ENCODE measurements around the gene TSEN15.
"Not testable (repeated sequence)": the region's sequence is repeated elsewhere in the genome, so short reads cannot be mapped to it uniquely, and the experiment has no call there.

The TSEN15 gene

DNA sequence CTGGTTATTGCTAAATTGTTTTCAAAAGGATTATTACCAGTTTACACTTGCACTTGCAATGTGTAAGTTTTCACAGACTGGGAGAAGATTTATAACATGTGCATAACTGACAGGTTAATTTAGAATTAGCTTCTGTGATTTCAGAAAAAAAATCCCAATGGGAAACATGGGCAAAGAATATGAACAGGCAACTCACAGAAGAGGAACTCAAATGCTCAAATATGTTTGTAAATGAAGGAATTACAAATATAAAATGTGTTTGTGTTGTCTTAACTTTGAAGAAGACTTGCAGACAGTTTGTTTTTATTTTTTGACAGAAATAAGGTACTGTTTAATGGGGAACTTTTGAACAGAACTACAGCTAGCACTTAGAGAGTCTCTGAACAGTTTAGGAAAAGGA, 8.4 kb downstream of the TSEN15 start:
- DNase-seq: no peak

DNA sequence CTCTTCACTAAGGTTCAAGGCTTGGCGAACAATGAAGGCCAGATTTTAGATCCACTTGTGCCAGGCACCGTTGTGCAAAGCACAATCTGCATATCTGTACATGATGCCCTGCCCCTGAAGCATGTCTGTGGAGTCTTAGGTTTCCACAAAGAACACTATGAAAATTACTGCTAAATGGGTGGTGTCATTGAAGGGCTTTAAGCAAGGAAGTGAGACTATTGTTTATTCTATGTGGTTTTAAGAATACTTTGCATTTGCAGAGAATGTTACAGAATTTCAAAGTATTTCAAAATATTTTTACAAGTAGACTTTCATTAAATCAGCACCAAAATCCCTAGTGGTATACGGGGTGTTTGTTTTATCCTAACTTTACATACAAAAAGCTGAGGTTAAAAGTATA, 8.8 kb downstream of the TSEN15 start:
- no peak for DNase-seq

DNA sequence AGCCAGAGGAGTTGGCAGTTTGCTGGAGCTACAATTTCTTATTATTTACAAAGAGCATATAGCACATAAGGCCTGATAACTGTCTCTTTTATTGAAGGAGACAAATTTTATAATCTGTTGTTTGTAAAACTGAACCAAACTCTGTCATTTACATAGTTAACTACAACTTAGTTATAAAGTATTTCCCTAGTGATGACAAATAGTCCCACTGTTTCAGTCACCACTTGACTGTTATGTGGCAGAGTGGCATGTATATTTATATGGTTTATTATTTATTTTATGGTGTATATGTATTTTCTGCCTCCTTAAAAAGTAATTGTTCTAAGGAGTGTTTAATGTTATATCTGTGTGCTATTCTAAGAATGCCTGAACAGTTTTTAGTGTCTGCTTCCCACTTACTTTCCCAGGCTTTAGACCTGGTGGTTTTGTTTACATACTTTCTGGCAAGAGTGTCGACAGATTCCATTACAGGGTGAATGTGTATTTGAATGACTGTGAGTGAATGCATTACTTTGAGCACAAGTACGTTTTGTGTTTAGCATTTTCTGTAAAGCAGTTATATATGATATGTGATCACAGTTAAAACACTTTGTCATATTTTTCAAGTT, 10.0 kb downstream of the TSEN15 start:
- DNase-seq: no peak

DNA sequence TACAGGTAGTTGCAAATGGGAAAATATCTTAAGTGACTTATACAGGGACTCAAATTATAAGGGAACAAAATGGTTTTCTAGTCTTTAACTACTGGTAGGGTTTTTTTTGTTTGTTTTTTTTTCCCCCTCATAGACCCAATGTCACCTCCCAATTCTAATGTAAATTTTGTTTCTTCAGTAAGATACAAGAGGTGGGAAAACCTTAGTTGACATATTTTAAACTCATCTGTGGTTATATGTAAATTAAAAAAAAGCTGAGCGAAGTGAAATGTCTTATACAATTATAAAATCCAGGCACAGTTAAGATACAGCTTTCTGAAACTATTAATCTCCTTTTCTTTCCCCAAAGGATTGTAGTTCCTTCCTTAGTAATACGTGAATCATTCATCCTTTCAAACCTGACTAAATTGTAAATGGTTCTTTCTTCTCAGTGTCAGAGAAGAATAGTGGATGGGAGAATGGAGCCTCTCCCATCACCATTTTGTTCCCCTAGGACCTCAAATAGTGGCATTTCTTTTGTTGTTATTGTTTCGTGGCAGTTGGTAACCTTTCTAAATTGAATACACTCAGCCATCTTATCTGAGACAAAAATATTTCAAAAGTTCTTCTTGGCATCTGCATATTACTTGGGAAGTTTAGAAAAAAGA, 11.2 kb downstream of the TSEN15 start:
- DNase-seq: no peak

DNA sequence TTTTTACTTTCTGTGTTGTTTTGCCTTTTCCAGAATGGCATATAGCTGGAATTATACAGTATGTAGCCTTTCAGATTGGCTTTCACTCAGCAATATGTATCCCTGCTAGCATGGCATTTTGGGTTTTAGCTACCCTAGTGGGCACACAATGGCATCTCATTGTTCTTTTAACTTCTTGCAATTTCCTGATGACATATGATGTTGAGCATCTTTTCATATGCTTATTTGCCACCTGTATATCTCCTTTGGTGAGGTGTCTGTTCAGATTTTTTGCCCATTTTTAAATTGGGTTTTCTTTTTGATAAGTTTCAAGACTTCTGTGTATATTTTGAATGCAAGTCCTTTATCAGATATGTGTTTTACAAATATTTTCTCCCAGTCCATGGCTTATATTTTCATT, 14.0 kb downstream of the TSEN15 start:
- no peak for DNase-seq

DNA sequence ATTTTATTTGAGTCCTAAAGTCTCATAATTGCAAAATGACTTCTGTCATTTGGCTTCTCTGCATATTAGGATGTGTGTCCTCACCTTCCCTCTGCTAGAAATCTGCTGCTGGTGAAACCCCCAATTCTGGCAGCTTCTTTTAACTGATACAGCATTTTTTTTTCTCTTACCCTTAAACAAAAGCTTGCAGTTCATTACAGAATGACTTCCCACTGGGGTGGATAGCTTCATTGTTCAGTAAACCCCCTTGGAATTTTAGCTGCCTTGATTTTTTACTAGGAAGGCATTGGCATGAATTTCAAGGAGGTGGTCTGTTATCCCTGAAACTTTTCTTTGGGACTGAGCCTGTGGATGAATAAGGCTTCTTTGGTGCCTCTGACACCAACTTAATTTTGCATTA, 16.8 kb downstream of the TSEN15 start:
- no peak for DNase-seq

DNA sequence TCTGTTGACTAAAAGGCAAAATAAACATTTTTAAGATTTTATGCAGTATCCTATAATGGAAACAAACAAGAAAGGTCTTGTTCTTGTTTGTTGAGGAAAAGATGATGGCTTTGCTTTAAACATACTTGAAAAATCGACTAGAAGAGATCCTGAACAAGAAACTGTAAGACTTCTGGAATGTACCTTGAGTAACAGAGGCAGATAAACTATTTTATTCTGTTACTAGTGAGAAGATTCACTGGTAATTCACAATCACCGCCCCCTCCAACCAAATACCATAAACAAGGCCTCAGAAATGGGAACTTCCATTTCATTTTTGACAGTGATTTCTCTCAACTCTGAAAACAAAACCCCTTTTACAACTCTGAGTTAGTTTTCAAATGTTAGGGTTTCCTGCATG, 18.1 kb downstream of the TSEN15 start:
- DNase-seq: no peak

DNA sequence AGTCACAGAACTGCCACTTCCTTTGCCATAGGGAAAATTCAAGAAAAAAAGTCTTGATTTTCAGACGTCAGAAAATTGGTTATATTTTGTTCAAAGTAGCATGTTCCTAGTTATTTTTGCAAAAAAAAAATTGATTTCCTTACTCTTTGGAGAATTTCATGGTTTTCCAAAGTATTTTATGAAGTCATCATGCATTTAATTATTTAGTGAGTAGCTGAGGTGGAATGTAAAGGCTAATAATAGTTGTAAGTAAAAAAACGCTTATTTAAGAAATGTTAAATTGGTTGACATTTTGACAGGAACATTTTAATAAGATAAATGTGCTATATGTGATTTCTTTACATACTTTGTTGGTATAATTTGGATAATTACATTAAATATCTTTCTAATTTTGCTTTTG, 20.8 kb downstream of the TSEN15 start:
- no peak for DNase-seq

DNA sequence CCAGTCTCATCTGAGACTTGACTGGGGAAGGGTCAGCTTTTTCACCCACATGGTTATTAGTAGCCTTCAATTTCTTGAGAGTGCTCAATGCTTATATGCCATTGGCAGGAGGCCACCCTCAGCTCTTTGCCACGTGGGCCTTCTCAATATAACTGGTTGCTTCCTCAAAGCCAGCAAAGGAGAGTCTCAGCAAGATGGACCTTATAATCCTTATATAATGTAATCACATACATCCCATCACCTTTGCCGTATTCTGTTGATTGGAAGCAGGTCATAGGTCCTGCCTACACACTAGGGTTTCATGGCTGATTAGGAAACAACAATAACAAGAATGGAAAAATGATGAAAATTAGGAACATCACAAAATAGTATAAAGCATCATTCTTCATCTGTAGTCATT, 22.9 kb downstream of the TSEN15 start:
- no peak for DNase-seq

DNA sequence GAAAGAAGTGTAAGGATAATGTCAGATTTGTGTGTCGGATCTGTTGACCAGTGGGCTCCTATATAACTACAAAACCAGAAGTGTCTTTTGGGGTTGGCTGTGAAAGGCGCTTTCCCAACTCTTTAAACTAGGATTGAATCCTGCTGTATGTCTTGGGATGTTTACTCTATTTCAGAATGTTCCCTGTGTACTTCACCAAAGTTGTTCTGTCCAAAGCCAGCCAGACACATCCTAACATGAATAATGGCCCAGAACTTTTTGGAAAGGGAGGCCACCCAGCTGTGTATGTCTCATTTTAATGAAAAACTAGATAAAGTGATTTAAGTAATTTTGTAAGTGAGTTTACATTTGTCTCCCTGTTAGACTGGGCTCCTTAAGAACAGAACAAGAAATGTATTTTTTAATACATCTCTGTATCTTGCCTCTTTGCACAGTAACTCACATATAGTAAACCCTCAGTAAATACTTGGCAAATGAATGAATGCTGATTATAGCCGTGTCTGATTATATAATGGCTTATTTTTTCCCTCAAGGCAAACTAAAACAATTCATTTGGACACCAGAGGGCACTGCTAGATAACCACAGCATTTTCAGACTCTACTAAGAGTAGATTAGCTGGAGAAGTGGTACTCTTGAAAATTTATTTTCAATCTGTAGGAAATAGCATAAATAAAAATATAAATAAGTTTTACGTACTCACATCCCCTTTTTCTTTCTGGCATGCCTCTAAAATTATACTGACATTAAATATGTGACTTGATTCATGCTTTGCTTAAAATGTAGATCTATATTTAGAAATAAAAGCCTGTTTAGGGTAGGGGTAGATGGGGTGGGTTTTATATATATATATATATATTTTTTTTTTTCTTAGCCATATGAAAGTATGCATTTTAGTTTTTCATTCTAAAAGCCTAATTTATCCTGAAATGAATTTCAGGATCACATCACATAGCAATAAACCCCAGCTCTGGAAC, 23.8 kb downstream of the TSEN15 start:
- DNase-seq: peak; percentile 18 to 35

DNA sequence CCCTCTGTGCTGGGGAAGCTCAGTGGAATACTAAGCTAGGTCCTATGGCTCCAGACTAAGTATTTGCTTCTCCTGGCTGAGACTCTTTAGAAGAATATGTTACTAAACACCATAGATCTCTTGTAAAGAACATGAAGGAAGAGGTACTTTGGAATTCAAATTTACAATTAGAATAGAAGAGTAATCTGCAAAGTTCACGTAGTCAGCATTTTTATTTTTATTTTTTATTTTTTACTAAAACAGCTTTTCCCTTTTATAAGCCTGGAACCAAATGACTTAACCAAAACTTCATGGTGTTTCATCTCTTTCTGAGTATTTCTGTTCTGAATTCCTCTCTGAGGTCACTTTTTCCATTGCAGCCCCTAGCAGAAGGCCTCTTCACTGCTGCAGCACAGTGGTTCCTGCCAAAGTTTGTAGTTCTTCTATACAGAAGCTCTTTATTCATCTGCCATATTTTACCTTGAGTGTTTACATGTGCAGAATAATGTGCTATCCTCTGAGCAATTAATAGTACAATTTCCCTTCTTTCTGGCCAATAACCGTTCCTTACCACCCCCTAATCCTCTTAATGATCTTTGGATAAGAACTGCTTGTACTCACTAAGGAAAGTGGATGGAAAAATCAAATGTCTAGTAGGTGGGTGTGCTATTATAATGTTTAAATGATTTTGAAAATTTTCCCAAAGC, 27.2 kb downstream of the TSEN15 start:
- DNase-seq: no peak

DNA sequence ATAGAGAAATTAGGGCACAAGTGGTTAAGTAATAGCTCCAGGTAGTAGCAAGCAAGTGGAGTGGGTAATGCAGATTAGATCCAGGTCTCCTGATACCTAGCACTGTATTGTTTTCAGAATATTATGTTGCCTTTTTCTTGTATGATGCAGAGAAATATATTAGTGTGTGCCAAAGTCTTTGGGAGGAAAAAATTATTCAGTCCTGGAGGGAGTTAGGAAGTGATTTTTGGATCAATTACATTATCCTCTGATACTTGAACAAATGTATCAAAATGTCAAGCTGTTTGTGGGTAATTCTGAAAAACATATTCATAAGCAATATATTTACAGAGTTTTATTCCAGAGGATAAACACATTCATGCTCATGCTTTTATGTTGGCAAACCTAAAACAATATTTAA, 28.8 kb downstream of the TSEN15 start:
- DNase-seq: no peak

DNA sequence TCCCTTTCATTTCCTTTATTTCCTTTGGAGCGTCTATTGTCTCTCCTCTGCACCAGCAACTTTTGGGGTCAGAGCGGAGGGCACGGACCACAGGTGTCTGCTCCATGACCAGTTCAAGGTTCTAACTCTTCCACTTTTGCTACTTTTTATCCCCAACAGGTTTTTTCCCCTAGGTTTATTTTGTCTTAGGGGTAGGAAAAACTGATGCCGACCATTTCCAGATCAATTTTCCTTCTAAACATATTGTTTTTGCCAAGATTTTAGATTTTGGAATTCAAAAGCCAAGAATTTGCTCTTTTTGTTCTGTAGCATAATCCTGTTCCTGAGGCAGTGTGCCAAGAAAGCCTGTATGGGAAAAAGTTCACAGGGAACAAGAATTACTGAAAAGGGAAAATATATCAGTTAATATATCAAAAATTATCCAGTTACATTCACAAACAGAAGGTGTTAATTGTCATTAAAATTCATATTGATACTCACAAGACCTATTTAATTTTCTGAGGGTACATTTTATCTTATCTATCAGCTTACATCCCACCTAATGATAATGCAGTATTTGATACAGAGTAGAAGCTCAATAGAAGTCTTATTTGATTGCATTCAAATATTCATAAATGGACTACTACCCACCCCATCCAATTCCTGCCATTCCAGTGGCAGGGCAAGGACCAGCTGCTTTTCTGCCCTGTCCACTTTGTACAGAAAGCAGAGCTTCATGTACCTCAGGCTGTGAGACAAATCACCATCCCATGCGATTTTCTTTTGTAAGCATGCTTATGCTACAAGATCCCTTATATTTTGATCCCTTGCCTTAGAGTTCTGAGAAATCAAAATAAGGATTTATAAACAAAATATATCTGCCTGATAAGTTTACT, 31.2 kb downstream of the TSEN15 start:
- no peak for DNase-seq

DNA sequence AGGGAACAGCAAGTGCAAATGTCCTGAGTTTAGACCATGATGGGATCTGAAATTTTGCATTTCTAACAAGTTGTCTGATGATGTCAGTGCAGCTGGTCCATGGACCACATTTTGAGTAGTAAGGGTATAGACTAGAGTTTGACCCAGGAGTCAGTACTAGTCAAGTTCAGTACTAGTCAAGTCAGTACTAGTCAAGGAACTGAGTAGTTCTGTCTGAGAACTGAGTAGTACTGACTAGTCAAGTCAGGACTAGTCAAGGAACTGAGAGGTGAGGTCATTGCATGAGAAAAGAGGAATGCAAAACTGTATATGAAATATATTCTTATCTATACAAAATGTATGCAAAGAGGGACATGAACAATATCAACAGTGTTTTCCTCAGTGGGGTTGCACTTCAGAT, 34.1 kb downstream of the TSEN15 start:
- no peak for DNase-seq

DNA sequence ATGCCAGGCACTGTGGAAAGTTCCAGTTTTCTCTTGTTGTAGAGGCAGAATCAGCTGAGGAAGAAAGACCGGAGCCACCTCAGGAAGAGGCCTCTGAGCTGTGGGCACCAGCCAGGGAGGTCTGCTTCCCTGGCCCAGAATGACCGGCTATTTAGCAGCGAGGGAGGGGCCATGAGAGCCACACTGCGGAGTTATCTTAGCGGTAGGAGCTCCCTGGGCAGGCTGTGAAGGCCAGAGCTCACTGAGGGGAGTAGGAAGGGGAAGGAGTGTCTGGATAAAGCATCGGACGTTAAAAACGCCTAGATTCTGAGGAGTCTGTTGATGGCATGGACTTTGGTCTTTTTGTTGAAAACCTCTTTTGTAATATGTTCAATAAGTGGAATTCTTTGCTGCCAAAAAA, 36.5 kb downstream of the TSEN15 start:
- no peak for DNase-seq

DNA sequence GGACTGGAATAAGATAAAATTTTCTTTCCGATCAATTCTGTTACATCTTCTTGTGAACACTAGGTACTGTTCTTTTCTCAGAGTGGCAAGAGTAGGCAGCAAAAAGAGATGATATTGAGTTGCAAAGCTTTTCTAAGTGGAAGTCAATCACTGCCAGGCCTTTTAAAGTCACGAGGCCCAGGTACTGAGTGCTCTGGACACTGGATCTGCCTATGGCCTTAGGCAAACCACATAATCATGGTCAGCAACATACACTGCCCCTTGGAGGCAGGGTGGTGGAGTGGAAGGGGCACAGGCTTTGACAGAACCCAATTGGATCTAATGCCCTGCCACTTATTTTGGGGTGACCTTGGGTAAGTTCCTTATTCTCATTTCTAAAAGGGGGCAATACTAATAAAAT, 41.5 kb downstream of the TSEN15 start:
- no peak for DNase-seq

DNA sequence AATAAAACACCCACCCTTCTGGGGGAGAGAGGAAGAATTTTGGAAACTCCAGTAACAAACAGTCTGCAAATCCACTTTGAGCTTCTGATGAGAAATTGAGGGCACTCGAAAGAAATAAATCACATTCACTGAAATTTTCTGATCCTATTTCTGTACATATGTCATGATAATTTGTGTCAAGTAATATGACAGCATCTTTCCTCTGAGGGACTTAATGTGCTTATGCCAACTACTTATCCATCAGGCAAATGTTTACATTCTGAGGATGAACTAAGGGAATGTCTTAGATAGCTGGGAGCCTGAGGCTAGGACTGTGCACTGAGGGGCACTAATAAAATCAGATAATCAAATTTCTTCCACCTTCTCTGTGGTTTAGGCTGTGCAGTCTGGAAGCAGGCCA, 44.5 kb downstream of the TSEN15 start:
- DNase-seq: no peak

DNA sequence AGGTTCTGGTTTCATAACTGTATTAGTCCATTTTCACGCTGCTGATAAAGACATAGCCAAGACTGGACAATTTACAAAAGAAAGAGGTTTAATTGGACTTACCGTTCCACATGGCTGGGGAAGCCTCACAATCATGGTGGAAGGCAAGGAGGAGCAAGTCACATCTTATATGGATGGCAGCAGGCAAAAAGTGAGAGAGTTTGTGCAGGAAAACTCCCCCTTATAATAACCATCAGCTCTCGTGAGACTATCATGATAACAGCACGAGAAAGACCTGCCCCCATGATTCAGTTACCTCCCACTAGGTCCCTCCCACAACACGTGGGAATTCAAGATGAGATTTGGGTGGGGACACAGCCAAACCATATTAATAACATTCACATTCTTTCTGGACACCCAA, 45.0 kb downstream of the TSEN15 start:
- DNase-seq: not testable (repeated sequence)

DNA sequence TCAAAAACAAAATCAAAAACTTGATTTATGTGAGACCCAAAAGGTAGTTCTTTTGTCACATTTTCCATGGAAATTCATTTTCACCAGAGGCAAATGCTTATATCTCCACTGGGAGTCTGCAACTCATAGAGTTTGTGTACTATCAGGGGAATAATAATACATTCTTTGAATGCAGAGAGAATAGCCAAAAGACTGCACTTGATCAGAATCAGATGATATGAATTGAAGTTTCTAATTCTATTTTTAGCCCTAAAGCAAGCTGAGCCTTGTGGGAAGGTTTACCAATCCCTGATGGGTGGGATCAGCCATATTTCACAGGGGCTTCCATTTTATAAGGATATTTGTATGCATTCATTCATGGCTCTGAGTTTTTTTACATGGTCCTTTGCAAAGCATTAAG, 49.6 kb downstream of the TSEN15 start:
- DNase-seq: no peak

DNA sequence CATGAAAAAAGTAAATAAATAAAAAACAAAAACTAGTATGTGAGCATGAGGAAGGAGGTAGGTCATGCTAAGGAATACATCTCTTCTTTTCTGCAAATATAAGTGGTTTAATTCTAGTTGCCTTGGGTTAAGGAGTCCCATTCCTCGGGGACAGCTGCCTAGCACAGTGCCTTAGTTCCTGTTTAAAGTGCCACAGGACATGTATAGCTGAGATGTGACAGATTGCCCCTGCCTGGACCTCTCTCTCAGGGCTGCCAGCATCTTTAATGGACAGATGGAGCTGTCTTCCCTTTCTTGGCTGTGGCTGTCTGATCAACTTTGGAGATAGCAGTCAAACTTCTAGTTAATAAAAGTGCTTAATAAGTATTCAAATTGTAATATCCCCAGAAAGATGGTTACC, 50.0 kb downstream of the TSEN15 start:
- no peak for DNase-seq

DNA sequence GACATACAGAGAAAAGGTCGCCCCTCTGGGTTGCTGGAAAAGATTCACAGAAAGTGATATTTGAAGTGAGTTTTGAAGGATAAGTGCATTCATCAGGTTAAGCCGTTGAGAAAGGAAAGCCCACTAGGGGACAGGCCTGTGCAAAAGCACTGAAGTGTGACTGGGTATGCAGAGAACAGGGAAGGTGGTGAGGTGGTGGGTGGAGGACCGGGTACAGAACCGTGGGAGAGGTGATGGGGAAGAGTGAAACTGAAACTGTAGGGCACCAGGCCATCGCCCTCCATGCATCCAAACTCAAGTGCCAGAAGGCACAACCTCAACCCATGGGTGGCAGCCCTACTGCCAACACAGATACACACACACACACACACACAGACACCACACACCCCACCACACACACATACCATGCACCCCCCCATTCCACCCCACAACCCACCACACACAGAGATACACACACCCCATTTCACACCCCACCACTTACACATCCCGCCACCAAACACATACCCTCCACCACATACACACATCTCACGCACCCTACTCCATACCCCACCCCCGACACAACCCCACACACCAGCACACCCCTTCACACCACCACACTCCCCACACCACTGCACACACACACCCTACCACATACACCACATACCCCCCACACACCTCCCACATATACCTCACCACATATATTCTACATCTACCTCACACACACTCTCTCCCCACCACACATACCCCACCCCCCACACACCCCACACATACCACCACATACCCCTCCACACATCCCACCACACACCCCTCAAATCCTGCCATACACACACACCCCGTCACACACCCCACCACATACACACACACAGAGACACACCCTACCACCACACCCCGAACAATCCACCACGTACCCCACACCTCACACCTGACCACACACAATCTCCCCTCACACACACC, 59.0 kb downstream of the TSEN15 start:
- no peak for DNase-seq
